ENCODE measurements around the gene BICRA. TPM values are rescaled to one million over a fixed set of nuclear protein-coding genes. Genes with fewer than 3 reads are reported as not detected.
A peak's percentile ranks its signal among the peaks of the same experiment; 100 is the strongest.

Gene BICRA
- polyA plus RNA-seq, 3 donors = 0.08 to 4.6 TPM; not detected in 1

DNA sequence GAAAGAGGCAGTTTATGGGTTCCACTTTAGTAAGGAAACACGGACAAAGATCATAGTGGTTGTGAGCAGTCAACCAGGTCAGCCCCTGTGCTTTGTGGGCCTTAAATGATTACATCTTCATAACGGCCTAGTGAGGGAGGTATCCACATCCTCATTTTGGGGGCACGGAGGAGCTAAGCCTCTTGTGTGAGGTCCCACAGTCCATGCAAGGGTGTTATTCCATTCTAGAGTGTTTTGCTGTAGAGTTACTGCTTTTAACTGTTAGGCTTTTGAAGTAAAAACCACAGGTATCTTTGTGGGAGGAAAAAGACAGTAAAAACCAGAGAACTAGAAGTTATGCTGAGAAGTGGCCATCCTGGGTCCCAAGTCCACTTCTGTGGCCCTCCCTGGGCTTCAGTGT lies 140.4 kb downstream of the BICRA start:
- H3K4me1 ChIP-seq (ENCODE audit: control insufficient read depth in 1 of 2, insufficient read depth in 2 of 2, low read length in 2 of 2) = peaks cover 15 to 20% of the 10 kb centered on the region in 2 donors
- WGBS (ENCODE audit: insufficient coverage) = 100% methylated on average over 2 of the region's 3 CpGs

GRCh38 chr19:47750752-47751151 lies 141.8 kb downstream of the BICRA start:
- peaks cover 64 to 87% of the 10 kb centered on the region in 2 donors for H3K36me3 Mint-ChIP-seq
- H3K27ac Mint-ChIP-seq = peak overlapping the region in 1 of 7 donors; percentile 35
- H3K27ac ChIP-seq (ENCODE audit: low read depth in 1 of 2, low read length in 2 of 2) = no peak overlapping the region
- H3K9me3 Mint-ChIP-seq = no peaks in the 10 kb centered on the region
- H4K20me1 ChIP-seq (ENCODE audit: insufficient read depth, low read length) = peaks cover 61% of the 10 kb centered on the region
- peaks cover 44% of the 10 kb centered on the region for H3K79me2 ChIP-seq (ENCODE audit: insufficient read depth, low read length)
- H3K27me3 ChIP-seq (ENCODE audit: control insufficient read depth in 2 of 2, insufficient read depth in 2 of 2, low read length in 2 of 2) = no peaks in the 10 kb centered on the region
- no peak overlapping the region for H3K9ac ChIP-seq (ENCODE audit: insufficient read depth, low read length, poor library complexity, severe bottlenecking)
- 95% methylated on average over 17 of the region's 18 CpGs for WGBS (ENCODE audit: insufficient coverage)
- no peaks in the 10 kb centered on the region for H3K27me3 Mint-ChIP-seq (ENCODE audit: low read depth in 3 of 3)
- no peak overlapping the region for H3K4me2 ChIP-seq (replicated peaks; ENCODE audit: extremely low read depth, low read length, poor library complexity, severe bottlenecking)
- intact Hi-C loops (cut with micrococcal nuclease) = no loop called here
- no peaks in the 10 kb centered on the region for H3K9me3 ChIP-seq (replicated peaks in 1 of 2; ENCODE audit: control insufficient read depth in 1 of 2, insufficient read depth in 1 of 2, low read length in 2 of 2)
- DNase-seq = no peak
- no peak overlapping the region for H3K4me3 ChIP-seq (replicated peaks in 1 of 3; ENCODE audit: low read depth in 2 of 3, low read length in 3 of 3)
- no peak for TF ChIP-seq CTCF (IDR thresholded peaks at IDR 0.05)
- H3K4me1 ChIP-seq (ENCODE audit: control insufficient read depth in 1 of 2, insufficient read depth in 2 of 2, low read length in 2 of 2) = peaks cover 7 to 12% of the 10 kb centered on the region in 2 donors
- peaks cover 8% of the 10 kb centered on the region for H3K4me1 Mint-ChIP-seq
- no peak overlapping the region for H2AFZ ChIP-seq (ENCODE audit: insufficient read depth, low read depth, low read length, poor library complexity, severe bottlenecking)
- H3K36me3 ChIP-seq (replicated peaks in 1 of 2; ENCODE audit: control insufficient read depth in 1 of 2, insufficient read depth in 2 of 2, low read length in 2 of 2) = peaks cover 71 to 91% of the 10 kb centered on the region in 2 donors
- H3K4me3 Mint-ChIP-seq = no peak overlapping the region

More for the DNA sequence above, 140.4 kb downstream of the BICRA start:
- H2AFZ ChIP-seq (ENCODE audit: insufficient read depth, low read depth, low read length, poor library complexity, severe bottlenecking) = no peak overlapping the region
- no peak overlapping the region for H3K27ac ChIP-seq (ENCODE audit: low read depth in 1 of 2, low read length in 2 of 2)
- no peak overlapping the region for H3K9ac ChIP-seq (ENCODE audit: insufficient read depth, low read length, poor library complexity, severe bottlenecking)
- DNase-seq = no peak
- Mint-ChIP-seq H3K27me3 (ENCODE audit: low read depth in 3 of 3) (no peaks in the 10 kb centered on the region), H3K36me3 (peaks cover 61 to 75% of the 10 kb centered on the region in 2 donors), H3K4me1 (peaks cover 12% of the 10 kb centered on the region), H3K9me3 (peaks cover 0 to 2% (median 0%) of the 10 kb centered on the region in 7 donors), H3K27ac (peak overlapping the region in 3 of 7 donors; percentile 19 to 52 (median 25)), H3K4me3 (no peak overlapping the region)
- H3K27me3 ChIP-seq (ENCODE audit: control insufficient read depth in 2 of 2, insufficient read depth in 2 of 2, low read length in 2 of 2) = no peaks in the 10 kb centered on the region
- no peak overlapping the region for H3K4me3 ChIP-seq (replicated peaks in 1 of 3; ENCODE audit: low read depth in 2 of 3, low read length in 3 of 3)
- peaks cover 58 to 76% of the 10 kb centered on the region in 2 donors for H3K36me3 ChIP-seq (replicated peaks in 1 of 2; ENCODE audit: control insufficient read depth in 1 of 2, insufficient read depth in 2 of 2, low read length in 2 of 2)
- peaks cover 56% of the 10 kb centered on the region for H4K20me1 ChIP-seq (ENCODE audit: insufficient read depth, low read length)
- TF ChIP-seq CTCF (IDR thresholded peaks at IDR 0.05) = no peak
- H3K79me2 ChIP-seq (ENCODE audit: insufficient read depth, low read length) = peaks cover 47% of the 10 kb centered on the region
- intact Hi-C loops (cut with micrococcal nuclease) = loop anchor here in 1 of 2 donors (10.0 kb wide), 2 partner anchors 235 to 475 kb away; partner anchors contain the start of genes INAFM1 and NAPA
- no peak overlapping the region for H3K4me2 ChIP-seq (replicated peaks; ENCODE audit: extremely low read depth, low read length, poor library complexity, severe bottlenecking)
- H3K9me3 ChIP-seq (replicated peaks in 1 of 2; ENCODE audit: control insufficient read depth in 1 of 2, insufficient read depth in 1 of 2, low read length in 2 of 2) = no peaks in the 10 kb centered on the region

Measured in CD14-positive monocyte (primary cell).